A204.1 (cell line): ENCODE measurements around the gene GRK7.

Experiments used
- FAIRE-seq: peaks from 2 replicates; lab custom pipeline; 2012; peaks lifted over from hg19 to GRCh38; lab: Jason Lieb, UNC

The GRK7 gene, protein sequence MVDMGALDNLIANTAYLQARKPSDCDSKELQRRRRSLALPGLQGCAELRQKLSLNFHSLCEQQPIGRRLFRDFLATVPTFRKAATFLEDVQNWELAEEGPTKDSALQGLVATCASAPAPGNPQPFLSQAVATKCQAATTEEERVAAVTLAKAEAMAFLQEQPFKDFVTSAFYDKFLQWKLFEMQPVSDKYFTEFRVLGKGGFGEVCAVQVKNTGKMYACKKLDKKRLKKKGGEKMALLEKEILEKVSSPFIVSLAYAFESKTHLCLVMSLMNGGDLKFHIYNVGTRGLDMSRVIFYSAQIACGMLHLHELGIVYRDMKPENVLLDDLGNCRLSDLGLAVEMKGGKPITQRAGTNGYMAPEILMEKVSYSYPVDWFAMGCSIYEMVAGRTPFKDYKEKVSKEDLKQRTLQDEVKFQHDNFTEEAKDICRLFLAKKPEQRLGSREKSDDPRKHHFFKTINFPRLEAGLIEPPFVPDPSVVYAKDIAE (N-terminal part only)

DNA sequence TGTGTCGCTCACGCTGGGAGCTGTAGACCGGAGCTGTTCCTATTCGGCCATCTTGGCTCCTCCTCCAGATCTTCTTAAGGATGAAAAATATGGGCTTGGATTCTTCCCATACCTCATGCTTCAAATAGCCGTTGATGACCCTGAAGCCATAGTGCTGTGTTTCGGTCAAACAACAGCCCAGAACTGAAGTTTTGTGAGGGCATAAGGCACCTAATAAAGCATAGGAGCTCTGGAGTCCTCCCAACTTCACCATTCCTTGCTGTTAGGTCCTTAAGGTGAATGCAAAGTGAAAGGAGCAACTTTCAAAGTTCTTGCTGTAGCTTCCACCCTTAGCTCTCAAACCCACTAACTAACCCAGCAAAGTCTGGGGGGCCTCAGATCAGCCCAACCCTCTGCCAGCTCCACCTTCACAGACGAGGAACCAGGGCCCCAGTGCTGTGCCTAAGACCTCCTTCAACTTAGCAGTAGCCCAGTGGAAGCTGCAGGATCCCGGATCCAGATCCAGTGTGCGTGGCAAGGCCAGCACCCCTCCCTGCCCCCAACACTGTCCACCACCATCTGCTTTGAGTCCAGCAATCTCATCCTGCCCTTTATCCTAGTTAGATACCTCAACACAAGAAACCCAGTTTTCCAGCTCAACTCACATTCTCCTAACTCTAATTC is at the start of gene GRK7:
Gene GRK7 (plus strand): TSS at position 321 of the 663 bp plus-strand sequence. CDS start 14,877 bp downstream, outside the sequence.
- FAIRE-seq: no peak

DNA sequence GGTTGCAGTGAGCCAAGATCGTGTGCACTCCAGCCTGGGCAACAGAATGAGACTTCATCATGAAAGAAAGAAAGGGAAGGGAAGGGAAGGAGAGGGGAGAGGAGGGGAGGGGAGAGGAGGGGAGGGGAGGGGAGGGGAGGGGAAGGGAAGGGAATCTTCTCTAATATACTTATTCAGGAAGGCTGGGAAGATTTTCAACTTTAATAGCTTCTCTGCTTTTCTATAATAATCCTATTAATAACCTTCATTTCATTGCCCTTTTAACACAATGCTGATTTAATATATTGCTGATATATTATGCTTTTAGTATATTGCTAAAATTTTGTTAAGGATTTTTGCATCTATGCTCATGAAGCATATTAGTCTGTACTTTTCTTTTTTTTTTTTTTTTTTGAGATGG is 48.5 kb upstream of the GRK7 start:
- FAIRE-seq: no peak

DNA sequence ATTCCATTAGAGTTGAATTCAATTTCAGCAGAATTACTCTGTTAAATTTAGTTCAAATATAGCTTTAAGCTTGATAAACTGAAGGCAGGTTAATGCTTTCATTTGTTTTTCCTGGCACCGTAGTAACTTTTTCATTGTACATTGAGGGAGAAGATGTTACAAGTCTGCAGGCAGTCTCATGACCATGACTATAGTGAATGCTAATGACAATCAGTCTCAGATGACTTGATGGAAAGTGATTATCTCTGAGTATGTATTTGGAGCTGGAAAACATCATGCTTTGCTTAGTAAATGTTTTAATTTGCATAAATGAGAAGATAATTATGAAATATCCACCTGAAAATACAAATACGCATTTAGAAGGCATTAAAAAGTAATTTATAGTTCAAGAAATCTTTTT is 41.1 kb upstream of the GRK7 start:
- no peak for FAIRE-seq

DNA sequence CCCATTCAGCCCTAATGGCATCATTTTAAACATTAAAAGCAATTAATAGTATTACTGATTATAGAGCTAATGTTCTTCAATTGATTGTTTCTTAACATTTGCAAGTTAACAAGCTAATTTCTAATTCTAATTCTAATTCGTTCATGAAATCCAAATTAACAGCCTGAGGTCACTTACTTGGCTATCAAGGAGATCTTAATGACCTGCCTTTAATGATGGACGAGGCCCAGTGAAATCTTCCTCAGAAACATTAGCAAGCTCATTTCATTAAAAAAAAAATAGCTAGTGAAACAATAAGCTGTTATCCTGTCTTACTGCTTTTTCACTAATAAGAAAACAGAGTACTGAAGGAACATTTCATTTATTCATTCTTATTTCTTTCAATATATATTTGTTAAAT is 40.6 kb upstream of the GRK7 start:
- FAIRE-seq: no peak

DNA sequence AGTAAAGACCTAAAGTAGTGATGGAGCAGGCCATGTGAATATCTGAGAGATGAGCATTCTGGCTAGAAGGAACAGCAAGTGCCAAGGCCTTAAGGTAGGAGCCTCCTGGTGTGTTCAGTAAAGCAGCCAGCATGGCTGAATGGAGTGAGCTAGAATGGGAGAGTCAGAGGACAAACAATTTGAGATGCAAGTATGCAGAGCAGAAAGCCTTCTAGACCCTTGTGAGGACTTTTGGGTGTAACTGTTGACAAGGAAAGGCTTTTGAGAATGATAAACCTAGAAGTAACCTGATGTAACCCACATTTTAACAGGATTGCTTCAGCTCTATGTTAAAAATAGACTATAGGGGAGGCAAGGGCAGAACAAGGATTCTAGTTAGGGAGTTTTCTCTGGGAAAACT is 40.0 kb upstream of the GRK7 start:
- no peak for FAIRE-seq

GRCh38 chr3:141724186-141724585 is 39.0 kb upstream of the GRK7 start:
- no peak for FAIRE-seq

DNA sequence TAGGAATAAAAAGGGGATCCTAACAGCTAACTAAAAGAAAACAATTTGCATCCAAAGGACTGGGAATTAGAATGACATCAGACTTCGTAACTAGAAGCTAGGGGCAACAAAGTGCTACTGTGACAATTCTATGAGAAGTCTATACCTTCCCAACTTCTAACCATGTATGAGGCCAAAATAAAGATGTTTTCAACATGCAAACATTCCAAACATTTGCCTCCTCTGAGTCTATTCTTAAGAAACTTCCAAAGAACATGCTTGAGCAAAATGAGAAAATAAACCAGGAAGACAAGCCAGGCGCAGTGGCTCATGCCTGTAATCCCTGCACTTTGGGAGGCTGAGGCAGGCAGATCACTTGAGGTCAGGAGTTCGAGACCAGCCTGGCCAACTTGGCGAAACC is 38.2 kb upstream of the GRK7 start:
- FAIRE-seq: no peak

- FAIRE-seq: no peak
These were observed 36.7 kb upstream of the GRK7 start for GRCh38 chr3:141726483-141726882.

DNA sequence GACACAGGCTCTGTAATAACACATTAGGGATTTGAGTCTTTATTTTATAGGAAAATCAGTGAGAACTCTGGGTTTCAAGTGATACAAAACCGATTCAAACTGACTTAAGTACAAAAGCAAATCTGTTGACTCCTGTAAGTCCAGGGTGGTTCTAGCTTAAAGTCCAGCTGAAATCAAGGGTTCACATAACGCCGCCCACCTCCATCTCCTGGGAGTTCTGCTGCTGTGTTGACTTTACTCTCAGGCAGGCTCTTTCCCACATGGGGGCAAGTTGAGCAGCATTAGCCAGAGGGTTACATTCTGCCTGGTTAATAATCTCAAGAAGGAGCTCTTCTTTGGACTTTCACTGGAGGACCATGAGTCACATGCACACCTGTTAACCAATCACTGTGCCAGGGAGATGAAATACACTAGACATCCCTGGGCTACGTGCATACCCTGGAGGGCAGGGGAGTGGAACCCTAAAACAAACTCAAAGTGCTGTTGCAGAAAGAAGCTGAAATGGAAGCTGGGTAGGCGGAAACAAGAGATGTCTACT is 34.8 kb upstream of the GRK7 start:
- FAIRE-seq: no peak

- no peak for FAIRE-seq
These were observed 34.0 kb upstream of the GRK7 start for GRCh38 chr3:141729240-141729639.

DNA sequence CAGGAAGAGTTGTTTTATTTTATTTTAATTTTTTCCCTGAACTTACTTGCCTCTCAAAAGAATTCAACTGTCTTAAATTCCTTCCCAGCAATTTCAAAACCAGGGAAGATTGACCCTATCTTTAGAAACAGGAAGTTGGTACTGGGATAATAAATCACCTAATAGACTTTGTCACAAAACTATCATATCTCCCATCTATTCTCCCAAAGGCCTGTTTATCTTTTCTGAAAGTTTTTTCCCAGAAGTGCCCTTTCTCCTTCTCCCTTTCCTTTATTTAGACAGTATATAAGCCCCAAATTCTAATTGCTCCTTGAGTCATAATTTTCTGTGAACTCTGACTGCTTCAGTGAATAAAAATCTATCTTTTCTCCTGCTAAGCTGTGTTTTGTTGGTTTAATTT is 28.0 kb upstream of the GRK7 start:
- no peak for FAIRE-seq

DNA sequence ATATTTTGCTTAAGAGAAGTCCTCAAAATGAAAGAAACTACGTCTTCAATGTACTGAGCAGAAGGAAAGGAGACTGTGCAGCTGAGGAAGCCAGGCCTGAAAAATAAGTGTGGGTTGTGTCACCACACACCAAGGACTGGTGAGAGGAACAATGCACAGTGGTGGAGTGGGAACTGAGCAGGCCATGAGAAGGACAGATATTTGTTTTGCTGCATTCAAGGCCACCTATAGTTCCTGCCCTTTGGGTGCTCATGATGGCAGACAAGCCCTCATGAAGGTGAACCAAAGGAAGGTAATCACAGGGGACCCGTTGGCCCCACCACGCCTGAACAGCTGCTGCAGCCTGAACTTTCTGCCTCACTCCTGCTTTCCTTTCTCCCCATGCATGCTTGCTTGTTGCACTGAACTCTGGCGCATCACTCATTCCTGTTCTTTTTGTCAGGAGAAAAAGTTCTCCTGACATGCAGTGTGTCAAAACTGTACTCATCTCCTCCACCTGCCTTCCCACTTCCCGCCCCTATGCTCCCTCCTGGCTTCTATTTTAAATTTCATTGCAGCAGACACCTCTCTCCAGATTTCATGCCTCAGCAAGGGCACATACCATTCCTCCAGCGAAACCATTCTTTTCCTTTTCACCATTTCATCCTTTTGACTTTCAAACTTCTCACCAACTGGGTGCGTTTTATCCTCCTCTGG is 27.3 kb upstream of the GRK7 start:
- no peak for FAIRE-seq

DNA sequence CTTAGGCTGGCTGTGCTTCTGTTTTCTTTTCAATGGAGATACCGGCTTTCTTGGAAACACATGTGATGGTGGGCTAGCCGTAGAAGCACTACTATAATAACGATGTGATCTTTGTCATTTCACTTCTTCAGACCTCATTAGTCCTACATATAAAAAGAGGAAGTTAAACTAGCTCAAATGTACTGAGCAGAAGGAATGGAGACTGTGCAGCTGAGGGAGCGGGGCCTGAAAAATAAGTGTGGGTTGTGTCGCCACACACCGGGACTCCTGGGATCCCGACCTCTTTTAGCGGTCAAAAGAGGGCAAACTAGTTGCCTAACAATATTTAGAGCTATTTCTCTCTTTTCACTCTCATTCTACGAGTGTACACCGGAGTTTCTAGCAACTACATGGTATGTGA is 26.1 kb upstream of the GRK7 start:
- no peak for FAIRE-seq

DNA sequence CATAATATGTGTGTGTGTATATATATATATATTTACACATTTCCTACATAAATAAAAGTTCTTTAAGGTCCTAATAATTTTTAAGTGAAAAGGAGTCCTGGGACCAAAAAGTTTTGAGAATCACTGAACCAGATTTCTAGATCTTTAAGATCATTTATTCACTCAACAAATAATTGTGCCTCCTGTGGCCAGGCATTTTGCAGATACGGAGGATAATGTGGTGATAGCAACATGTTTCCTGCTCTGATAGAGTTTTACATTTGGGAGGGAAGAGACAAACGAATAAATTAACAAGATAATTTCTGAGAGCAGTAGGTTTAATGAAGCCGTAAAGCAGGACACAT is 25.6 kb upstream of the GRK7 start:
- peak; percentile 79 for FAIRE-seq

GRCh38 chr3:141738022-141738890 is 25.0 kb upstream of the GRK7 start, which contains the start of gene RNF7:
TSS of gene RNF7 (plus strand) at chr3:141738298. CDS start at chr3:141738342, 44 bp downstream.
- FAIRE-seq: peak; percentile 83

DNA sequence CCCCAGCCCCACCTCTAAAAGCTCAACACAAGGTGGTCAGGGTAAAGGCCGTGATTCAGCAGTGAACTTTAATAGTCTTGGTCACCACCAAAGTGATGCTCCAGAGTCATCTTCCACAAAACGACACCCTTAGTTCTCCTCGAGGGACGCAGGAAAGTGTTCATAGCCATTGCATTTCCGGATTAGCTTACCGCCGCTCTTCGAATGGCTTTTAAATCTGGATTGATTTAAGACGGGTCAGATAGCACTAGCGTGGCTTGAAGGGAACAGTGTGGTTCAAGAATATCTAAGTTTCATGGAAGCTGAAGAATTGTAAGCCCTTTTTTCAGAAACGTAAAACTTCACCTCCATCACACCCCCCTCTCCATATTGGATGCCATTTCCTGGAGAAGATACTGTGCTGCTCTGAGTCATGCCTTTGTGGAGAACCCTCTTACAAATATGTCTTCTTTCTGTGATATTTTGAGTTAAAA is 24.3 kb upstream of the GRK7 start:
- no peak for FAIRE-seq

GRCh38 chr3:141739731-141740130 is 23.5 kb upstream of the GRK7 start:
- no peak for FAIRE-seq

- no peak for FAIRE-seq
These were observed 22.9 kb upstream of the GRK7 start for GRCh38 chr3:141740349-141740748.

DNA sequence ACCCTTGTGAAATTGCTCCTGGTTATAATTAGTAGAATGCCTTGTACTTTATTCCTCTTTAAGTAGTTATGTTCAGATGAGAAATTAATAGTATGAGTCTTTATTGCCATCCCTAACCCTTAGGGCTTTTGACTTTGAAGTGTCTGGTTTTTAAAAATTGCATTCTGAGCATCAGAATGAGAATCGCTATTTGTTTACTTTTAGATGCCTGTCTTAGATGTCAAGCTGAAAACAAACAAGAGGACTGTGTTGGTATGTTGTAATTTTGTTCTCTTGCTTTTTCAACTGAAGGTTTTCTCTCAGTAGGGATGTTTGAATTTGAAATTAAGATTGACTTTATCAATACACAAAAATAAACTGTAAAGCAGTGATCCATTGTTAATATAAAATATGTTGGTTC is 19.9 kb upstream of the GRK7 start:
- FAIRE-seq: no peak

- FAIRE-seq: no peak
These were observed 16.2 kb upstream of the GRK7 start for GRCh38 chr3:141746962-141747361.

- no peak for FAIRE-seq
These were observed 9.8 kb upstream of the GRK7 start for GRCh38 chr3:141753399-141753798.

- no peak for FAIRE-seq
These were observed 9.2 kb upstream of the GRK7 start for GRCh38 chr3:141754032-141754431.
